Sigmoid colon (tissue), 4 donors: Measurements from ENCODE around the gene DCC.

Experiments
- EP300 ChIP-seq, 4 donors: sonication (generic); formaldehyde crosslinking; IDR thresholded peaks; one replicate each; pipeline ENCODE4 v1.6.1; 2017; ENCODE audit warnings: antibody characterized with exemption in 4 of 4
- POLR2A ChIP-seq, 2 donors: fragments of 450-650 bp; IDR thresholded peaks; one replicate each; pipeline ENCODE4 v1.6.1; 2016; ENCODE audit warnings: antibody characterized with exemption in 2 of 2, mild to moderate bottlenecking in 2 of 2, moderate library complexity in 2 of 2
- POLR2AphosphoS5 ChIP-seq, 4 donors: sonication (generic); formaldehyde crosslinking; IDR thresholded peaks; one replicate each; pipeline ENCODE4 v1.6.1; 2017; ENCODE audit warnings: antibody characterized with exemption in 4 of 4
- TF ChIP-seq, protein P1 (sequence below), 4 experiments: fragments of 450-650 bp in 3 of 4; fragments of 200-600 bp in 1 of 4; IDR thresholded peaks; one replicate each; pipeline ENCODE4 v1.5.1; 2016 to 2019; ENCODE audit warnings: antibody characterized with exemption in 4 of 4, mild to moderate bottlenecking in 3 of 4, moderate library complexity in 2 of 4

DNA sequence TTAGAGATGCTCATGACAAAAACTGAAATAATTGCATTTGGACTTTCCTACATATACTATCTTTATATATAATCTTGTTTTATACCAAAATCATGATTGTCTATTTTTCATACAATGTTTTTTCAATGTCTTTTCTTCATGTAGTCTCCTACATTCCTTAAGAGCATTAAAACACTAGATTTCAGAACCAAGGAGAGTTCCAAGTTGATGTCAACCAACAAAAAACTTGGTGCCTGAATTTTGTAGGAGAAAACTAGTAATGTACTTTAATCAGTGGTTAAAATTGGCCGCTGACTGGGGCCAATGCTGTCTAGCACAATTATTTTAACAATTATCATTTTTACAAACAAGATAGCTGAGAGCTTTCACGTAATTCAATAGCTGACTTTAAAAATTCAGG is 678.8 kb downstream of the DCC start:
- TF ChIP-seq POLR2AphosphoS5 (IDR thresholded peaks at IDR 0.05) (no peak), POLR2A (IDR thresholded peaks at IDR 0.05) (no peak), EP300 (IDR thresholded peaks at IDR 0.05) (no peak)
- TF ChIP-seq, protein P1, sequence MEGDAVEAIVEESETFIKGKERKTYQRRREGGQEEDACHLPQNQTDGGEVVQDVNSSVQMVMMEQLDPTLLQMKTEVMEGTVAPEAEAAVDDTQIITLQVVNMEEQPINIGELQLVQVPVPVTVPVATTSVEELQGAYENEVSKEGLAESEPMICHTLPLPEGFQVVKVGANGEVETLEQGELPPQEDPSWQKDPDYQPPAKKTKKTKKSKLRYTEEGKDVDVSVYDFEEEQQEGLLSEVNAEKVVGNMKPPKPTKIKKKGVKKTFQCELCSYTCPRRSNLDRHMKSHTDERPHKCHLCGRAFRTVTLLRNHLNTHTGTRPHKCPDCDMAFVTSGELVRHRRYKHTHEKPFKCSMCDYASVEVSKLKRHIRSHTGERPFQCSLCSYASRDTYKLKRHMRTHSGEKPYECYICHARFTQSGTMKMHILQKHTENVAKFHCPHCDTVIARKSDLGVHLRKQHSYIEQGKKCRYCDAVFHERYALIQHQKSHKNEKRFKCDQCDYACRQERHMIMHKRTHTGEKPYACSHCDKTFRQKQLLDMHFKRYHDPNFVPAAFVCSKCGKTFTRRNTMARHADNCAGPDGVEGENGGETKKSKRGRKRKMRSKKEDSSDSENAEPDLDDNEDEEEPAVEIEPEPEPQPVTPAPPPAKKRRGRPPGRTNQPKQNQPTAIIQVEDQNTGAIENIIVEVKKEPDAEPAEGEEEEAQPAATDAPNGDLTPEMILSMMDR (IDR thresholded peaks at IDR 0.05): no peak
